Measurements from ENCODE around the gene XRCC4. TPM values are rescaled to one million over a fixed set of nuclear protein-coding genes. Genes with fewer than 3 reads are reported as not detected.

The XRCC4 gene
- total and polyA plus RNA-seq, 4 donors = 2.3 to 4.9 (median 3.0) TPM

DNA sequence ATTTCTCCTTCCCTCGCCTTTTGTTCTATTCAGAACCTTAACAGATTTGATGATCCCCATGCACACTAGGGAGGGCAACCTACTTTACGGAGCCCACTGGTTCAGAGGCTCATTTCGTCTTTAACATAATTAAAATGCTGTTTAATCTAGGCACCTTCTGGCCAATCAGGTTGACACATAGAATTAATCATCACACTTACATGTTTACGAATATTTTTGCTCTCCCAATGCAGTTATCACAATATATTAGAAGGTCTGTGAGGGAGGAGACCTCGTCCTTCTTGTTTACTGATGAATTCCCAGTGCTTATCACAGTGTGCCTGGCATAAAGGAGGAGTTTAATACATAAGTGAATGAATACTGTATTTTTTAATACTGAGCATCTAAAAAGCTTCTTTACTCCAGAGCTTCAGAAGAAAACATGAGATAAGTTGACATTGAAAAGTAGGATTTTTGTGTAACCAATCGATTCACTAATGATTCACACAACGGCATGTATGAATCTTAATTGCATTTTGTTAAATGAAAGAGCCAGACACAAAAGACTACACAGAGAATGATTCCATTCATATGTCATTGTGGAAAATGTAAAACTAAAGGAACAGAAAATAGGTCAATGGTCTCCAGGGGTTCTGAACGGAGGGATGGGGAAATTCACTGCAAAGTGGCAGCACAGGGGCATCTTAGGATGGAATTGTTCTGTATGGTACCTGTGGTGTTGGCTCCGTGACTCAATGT lies 315.6 kb downstream of the XRCC4 start:
- Histone ChIP-seq H3K9ac (ENCODE audit: low read depth in 1 of 2, low read length in 2 of 2) (no peak overlapping the region), H3K4me1 (ENCODE audit: control insufficient read depth in 4 of 4, insufficient read depth in 4 of 4, low read length in 3 of 4) (no peaks in the 10 kb centered on the region), H3K27ac (ENCODE audit: low read depth in 1 of 2, low read length in 2 of 2) (no peak overlapping the region), H3K27me3 (ENCODE audit: control insufficient read depth in 4 of 4, insufficient read depth in 4 of 4, low read length in 3 of 4) (no peaks in the 10 kb centered on the region), H3K4me3 (ENCODE audit: low read depth in 1 of 3, low read length in 3 of 3) (no peak overlapping the region), H3K36me3 (ENCODE audit: control insufficient read depth in 4 of 4, insufficient read depth in 3 of 4, low read depth in 1 of 4, low read length in 3 of 4) (no peaks in the 10 kb centered on the region), H3K9me3 (ENCODE audit: control insufficient read depth in 4 of 4, low read length in 3 of 4) (no peaks in the 10 kb centered on the region)
- TF ChIP-seq, protein P1, sequence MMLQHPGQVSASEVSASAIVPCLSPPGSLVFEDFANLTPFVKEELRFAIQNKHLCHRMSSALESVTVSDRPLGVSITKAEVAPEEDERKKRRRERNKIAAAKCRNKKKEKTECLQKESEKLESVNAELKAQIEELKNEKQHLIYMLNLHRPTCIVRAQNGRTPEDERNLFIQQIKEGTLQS (IDR thresholded peaks at IDR 0.05) = no peak
- no peak for TF ChIP-seq RAD21 (IDR thresholded peaks at IDR 0.05)
- TF ChIP-seq, protein P2, sequence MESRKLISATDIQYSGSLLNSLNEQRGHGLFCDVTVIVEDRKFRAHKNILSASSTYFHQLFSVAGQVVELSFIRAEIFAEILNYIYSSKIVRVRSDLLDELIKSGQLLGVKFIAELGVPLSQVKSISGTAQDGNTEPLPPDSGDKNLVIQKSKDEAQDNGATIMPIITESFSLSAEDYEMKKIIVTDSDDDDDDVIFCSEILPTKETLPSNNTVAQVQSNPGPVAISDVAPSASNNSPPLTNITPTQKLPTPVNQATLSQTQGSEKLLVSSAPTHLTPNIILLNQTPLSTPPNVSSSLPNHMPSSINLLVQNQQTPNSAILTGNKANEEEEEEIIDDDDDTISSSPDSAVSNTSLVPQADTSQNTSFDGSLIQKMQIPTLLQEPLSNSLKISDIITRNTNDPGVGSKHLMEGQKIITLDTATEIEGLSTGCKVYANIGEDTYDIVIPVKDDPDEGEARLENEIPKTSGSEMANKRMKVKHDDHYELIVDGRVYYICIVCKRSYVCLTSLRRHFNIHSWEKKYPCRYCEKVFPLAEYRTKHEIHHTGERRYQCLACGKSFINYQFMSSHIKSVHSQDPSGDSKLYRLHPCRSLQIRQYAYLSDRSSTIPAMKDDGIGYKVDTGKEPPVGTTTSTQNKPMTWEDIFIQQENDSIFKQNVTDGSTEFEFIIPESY (IDR thresholded peaks at IDR 0.05) = no peak
- no peak for TF ChIP-seq FOXA1 (IDR thresholded peaks at IDR 0.05)
- no peak for TF ChIP-seq FOXA2 (IDR thresholded peaks at IDR 0.05)
- no peak for TF ChIP-seq HNF4G (IDR thresholded peaks at IDR 0.05)
- no peak for TF ChIP-seq RXRA (IDR thresholded peaks at IDR 0.05)
- no peak for TF ChIP-seq YY1 (IDR thresholded peaks at IDR 0.05)
- TF ChIP-seq JUND (IDR thresholded peaks at IDR 0.05) = no peak
- no peak for TF ChIP-seq HNF4A (conservative IDR thresholded peaks at IDR 0.05)
- TF ChIP-seq, protein P3, sequence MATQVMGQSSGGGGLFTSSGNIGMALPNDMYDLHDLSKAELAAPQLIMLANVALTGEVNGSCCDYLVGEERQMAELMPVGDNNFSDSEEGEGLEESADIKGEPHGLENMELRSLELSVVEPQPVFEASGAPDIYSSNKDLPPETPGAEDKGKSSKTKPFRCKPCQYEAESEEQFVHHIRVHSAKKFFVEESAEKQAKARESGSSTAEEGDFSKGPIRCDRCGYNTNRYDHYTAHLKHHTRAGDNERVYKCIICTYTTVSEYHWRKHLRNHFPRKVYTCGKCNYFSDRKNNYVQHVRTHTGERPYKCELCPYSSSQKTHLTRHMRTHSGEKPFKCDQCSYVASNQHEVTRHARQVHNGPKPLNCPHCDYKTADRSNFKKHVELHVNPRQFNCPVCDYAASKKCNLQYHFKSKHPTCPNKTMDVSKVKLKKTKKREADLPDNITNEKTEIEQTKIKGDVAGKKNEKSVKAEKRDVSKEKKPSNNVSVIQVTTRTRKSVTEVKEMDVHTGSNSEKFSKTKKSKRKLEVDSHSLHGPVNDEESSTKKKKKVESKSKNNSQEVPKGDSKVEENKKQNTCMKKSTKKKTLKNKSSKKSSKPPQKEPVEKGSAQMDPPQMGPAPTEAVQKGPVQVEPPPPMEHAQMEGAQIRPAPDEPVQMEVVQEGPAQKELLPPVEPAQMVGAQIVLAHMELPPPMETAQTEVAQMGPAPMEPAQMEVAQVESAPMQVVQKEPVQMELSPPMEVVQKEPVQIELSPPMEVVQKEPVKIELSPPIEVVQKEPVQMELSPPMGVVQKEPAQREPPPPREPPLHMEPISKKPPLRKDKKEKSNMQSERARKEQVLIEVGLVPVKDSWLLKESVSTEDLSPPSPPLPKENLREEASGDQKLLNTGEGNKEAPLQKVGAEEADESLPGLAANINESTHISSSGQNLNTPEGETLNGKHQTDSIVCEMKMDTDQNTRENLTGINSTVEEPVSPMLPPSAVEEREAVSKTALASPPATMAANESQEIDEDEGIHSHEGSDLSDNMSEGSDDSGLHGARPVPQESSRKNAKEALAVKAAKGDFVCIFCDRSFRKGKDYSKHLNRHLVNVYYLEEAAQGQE (IDR thresholded peaks at IDR 0.05) = no peak
- TF ChIP-seq, protein P4, sequence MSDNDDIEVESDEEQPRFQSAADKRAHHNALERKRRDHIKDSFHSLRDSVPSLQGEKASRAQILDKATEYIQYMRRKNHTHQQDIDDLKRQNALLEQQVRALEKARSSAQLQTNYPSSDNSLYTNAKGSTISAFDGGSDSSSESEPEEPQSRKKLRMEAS (IDR thresholded peaks at IDR 0.05) = no peak
- TF ChIP-seq, protein P5, sequence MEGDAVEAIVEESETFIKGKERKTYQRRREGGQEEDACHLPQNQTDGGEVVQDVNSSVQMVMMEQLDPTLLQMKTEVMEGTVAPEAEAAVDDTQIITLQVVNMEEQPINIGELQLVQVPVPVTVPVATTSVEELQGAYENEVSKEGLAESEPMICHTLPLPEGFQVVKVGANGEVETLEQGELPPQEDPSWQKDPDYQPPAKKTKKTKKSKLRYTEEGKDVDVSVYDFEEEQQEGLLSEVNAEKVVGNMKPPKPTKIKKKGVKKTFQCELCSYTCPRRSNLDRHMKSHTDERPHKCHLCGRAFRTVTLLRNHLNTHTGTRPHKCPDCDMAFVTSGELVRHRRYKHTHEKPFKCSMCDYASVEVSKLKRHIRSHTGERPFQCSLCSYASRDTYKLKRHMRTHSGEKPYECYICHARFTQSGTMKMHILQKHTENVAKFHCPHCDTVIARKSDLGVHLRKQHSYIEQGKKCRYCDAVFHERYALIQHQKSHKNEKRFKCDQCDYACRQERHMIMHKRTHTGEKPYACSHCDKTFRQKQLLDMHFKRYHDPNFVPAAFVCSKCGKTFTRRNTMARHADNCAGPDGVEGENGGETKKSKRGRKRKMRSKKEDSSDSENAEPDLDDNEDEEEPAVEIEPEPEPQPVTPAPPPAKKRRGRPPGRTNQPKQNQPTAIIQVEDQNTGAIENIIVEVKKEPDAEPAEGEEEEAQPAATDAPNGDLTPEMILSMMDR (IDR thresholded peaks at IDR 0.05; ENCODE audit: low read depth, low read length, missing input control) = no peak
- TF ChIP-seq TAF1 (conservative IDR thresholded peaks at IDR 0.05) = no peak
- TF ChIP-seq NR2F2 (IDR thresholded peaks at IDR 0.05) = no peak
- no peak for TF ChIP-seq GABPA (IDR thresholded peaks at IDR 0.05 in 1 of 2, conservative IDR thresholded peaks at IDR 0.05 in 1 of 2)
- no peak for TF ChIP-seq SP1 (IDR thresholded peaks at IDR 0.05)
- no peak for TF ChIP-seq EGR1 (IDR thresholded peaks at IDR 0.05; ENCODE audit: low read depth in 2 of 2)
- no peak for DNase-seq (ENCODE audit: low spot score)
- 87% methylated on average over 9 of the region's 9 CpGs for WGBS
